SK-N-MC (cell line): ENCODE results near the gene OSBPL5.
"Not testable (repeated sequence)": the region's sequence is repeated elsewhere in the genome, so short reads cannot be mapped to it uniquely, and the experiment has no call there.

Experiments used
- DNase-seq: peaks from one replicate; pipeline ENCODE4 v3.0.0-alpha.2; 2011; ENCODE audit warnings: low read depth, low spot score
- H3K27ac ChIP-seq: fragments of 200-600 bp; sonication (generic); 2 replicates; pipeline ENCODE4 v1.5.1; 2016; ENCODE audit warnings: mixed run types
- H3K36me3 ChIP-seq: fragments of 200-600 bp; sonication (generic); 2 replicates; pipeline ENCODE4 v1.6.1; 2017; ENCODE audit warnings: antibody characterized with exemption, low read length, mixed read lengths; ENCODE audit not compliant: insufficient read depth
- H3K4me3 ChIP-seq: fragments of 200-600 bp; sonication (generic); 2 replicates; pipeline ENCODE4 v1.5.1; 2016
- H3K9ac ChIP-seq: fragments of 200-600 bp; sonication (generic); 2 replicates; pipeline ENCODE4 v1.8.0; 2017; ENCODE audit warnings: mixed run types, mixed read lengths; ENCODE audit not compliant: insufficient read length
- H3K9me3 ChIP-seq: fragments of 200-600 bp; sonication (generic); 2 replicates; pipeline ENCODE4 v1.6.1; 2017; ENCODE audit warnings: low read depth, mild to moderate bottlenecking, antibody characterized with exemption, low read length, moderate library complexity, mixed read lengths
- EZH2 ChIP-seq: fragments of 200-600 bp; sonication (generic); IDR thresholded peaks from one replicate; pipeline ENCODE4 v1.6.1; 2017; ENCODE audit warnings: antibody characterized with exemption
- FOXP2 ChIP-seq: optimal IDR thresholded peaks from 2 replicates; pipeline ENCODE3; 2011; ENCODE audit warnings: mild to moderate bottlenecking, moderate library complexity; ENCODE audit not compliant: insufficient read depth; ENCODE audit errors: extremely low read length, control extremely low read depth
- POLR2AphosphoS5 ChIP-seq: IDR thresholded peaks from 2 replicates; pipeline ENCODE4 v1.6.1; 2012; ENCODE audit warnings: mild to moderate bottlenecking, low read depth, low read length, borderline replicate concordance

Gene OSBPL5

DNA sequence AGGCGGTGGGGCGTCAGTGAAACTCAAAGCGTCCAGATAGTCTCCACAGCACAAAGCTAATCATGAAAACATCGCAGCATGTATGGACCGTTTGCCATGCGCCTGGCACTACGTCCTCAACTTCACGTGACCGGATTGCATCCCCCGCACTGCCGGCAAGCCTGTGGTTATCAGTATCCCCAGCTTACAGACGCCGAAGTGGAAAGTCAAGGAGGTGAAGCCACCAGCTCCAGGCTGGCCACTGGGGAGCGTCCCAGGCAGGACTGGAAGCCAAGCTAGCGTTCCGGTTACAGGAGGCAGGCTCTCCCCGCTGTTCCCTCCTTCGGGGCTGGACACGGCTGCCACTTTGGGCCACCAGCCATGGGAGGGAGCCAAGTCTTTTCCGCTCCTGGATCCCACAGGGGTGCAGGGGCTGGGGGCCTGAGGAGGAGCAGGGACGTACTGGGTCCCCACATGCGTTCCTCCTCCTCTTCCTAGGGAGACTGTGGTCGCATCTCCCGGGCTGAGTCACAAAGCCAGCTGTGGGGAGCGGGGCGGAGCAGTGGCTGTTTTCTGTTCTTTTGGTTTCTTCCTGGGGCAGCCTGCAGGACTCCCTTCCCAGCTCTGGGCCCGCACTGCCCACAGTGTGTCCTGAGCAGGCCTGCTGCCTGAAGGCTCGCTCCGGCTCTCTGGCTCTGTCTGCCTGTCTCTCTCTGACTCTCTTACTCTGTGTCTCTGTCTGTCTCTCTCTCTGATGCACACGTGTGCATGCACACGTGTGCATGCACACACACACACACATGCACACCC lies 4.3 kb upstream of the OSBPL5 start:
- no peak for DNase-seq
- H3K36me3 ChIP-seq = no peaks in the 10 kb centered on the region
- H3K27ac ChIP-seq = no peak overlapping the region
- H3K9ac ChIP-seq = no peak overlapping the region
- TF ChIP-seq POLR2AphosphoS5 (no peak), EZH2 (no peak), FOXP2 (no peak)
- H3K9me3 ChIP-seq = no peaks in the 10 kb centered on the region
- H3K4me3 ChIP-seq = no peak overlapping the region

GRCh38 chr11:3168742-3169254 lies 3.7 kb upstream of the OSBPL5 start:
- not testable (repeated sequence) for H3K27ac ChIP-seq, H3K4me3 ChIP-seq, H3K9me3 ChIP-seq, H3K9ac ChIP-seq, H3K36me3 ChIP-seq, DNase-seq

- no peak overlapping the region for H3K27ac ChIP-seq
- H3K4me3 ChIP-seq = no peak overlapping the region
- no peak overlapping the region for H3K9ac ChIP-seq
- no peaks in the 10 kb centered on the region for H3K36me3 ChIP-seq
- DNase-seq = no peak
- TF ChIP-seq EZH2 = no peak
- TF ChIP-seq POLR2AphosphoS5 = no peak
- TF ChIP-seq FOXP2 = no peak
- H3K9me3 ChIP-seq = no peaks in the 10 kb centered on the region
Observed at GRCh38 chr11:3167143-3168119, 2.3 kb upstream of the OSBPL5 start.

GRCh38 chr11:3166268-3167142 lies 1.4 kb upstream of the OSBPL5 start:
- no peak overlapping the region for H3K4me3 ChIP-seq
- no peaks in the 10 kb centered on the region for H3K9me3 ChIP-seq
- TF ChIP-seq FOXP2 = no peak
- no peak for TF ChIP-seq POLR2AphosphoS5
- TF ChIP-seq EZH2 = no peak
- DNase-seq = no peak
- H3K36me3 ChIP-seq = no peaks in the 10 kb centered on the region
- H3K9ac ChIP-seq = no peak overlapping the region
- H3K27ac ChIP-seq = no peak overlapping the region

- no peak for DNase-seq
- Histone ChIP-seq H3K9me3 (no peaks in the 10 kb centered on the region), H3K9ac (no peak overlapping the region), H3K36me3 (no peaks in the 10 kb centered on the region), H3K27ac (no peak overlapping the region), H3K4me3 (no peak overlapping the region)
- TF ChIP-seq POLR2AphosphoS5 (no peak), FOXP2 (no peak), EZH2 (no peak)
Observed at GRCh38 chr11:3165916-3166267, 782 bp upstream of the OSBPL5 start.

GRCh38 chr11:3164552-3165151 lies 458 bp downstream of the OSBPL5 start:
- TF ChIP-seq EZH2 (no peak), POLR2AphosphoS5 (no peak), FOXP2 (no peak)
- Histone ChIP-seq H3K9ac (peak overlapping the region; percentile 69), H3K4me3 (peak overlapping the region; percentile 90), H3K36me3 (no peaks in the 10 kb centered on the region), H3K9me3 (no peaks in the 10 kb centered on the region), H3K27ac (no peak overlapping the region)
- DNase-seq = no peak

DNA sequence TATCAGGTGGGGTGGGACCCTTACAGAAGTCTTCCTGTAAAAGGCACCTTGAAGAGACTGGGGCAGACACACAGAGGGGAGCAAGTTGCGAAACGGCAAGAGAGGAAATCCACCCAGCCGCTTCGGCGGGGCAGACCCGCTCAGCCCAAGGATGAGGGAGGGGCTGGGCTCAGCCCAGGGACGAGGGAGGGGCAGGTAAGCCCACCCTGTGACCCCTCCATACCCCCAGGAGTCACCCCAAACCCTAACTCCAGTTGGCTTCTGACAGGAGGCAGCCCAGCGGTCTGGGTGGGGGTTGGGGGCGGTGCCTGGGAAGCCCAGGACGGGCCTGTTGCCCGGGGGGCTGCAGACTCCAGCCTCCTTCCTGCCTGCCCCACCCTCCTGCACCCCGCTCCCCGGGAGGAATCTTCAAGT lies 965 bp downstream of the OSBPL5 start:
- Histone ChIP-seq H3K4me3 (peak overlapping the region; percentile 90), H3K9me3 (no peaks in the 10 kb centered on the region), H3K36me3 (no peaks in the 10 kb centered on the region), H3K9ac (peak overlapping the region; percentile 69), H3K27ac (no peak overlapping the region)
- no peak for DNase-seq
- TF ChIP-seq POLR2AphosphoS5 (no peak), FOXP2 (no peak)
